ENCODE measurements around the gene GRIP1. TPM values are rescaled to one million over a fixed set of nuclear protein-coding genes. Genes with fewer than 3 reads are reported as not detected.

Gene GRIP1
- total RNA-seq, 1 donor: under 0.01 TPM

- Histone ChIP-seq H3K79me2 (ENCODE audit: insufficient read depth, low read length) (no peaks in the 10 kb centered on the region), H3K4me2 (ENCODE audit: insufficient read depth, low read length) (no peak overlapping the region), H3K9me3 (ENCODE audit: low read depth, low read length) (no peaks in the 10 kb centered on the region), H4K20me1 (ENCODE audit: insufficient read depth, low read length) (no peaks in the 10 kb centered on the region), H3K4me3 (ENCODE audit: insufficient read depth, low read length) (no peak overlapping the region), H3K4me1 (ENCODE audit: insufficient read depth, low read length) (no peaks in the 10 kb centered on the region), H2AFZ (ENCODE audit: low read length) (no peak overlapping the region), H3K27ac (ENCODE audit: low read depth, low read length) (no peak overlapping the region), H3K36me3 (ENCODE audit: insufficient read depth, low read length) (no peaks in the 10 kb centered on the region), H3K27me3 (ENCODE audit: insufficient read depth, low read length) (peaks cover under 1% of the 10 kb centered on the region)
- no peak for TF ChIP-seq CTCF (IDR thresholded peaks at IDR 0.05; ENCODE audit: extremely low read depth, low read depth, low read length)
- no peak for DNase-seq (ENCODE audit: insufficient read length, low spot score, missing footprints)
Measured at GRCh38 chr12:66459944-66460482, 218.9 kb downstream of the GRIP1 start.

GRCh38 chr12:66456612-66457011, 222.3 kb downstream of the GRIP1 start:
- Histone ChIP-seq H3K36me3 (ENCODE audit: insufficient read depth, low read length) (no peaks in the 10 kb centered on the region), H4K20me1 (ENCODE audit: insufficient read depth, low read length) (no peaks in the 10 kb centered on the region), H3K4me3 (ENCODE audit: insufficient read depth, low read length) (no peak overlapping the region), H3K4me2 (ENCODE audit: insufficient read depth, low read length) (no peak overlapping the region), H3K4me1 (ENCODE audit: insufficient read depth, low read length) (no peaks in the 10 kb centered on the region), H3K9me3 (ENCODE audit: low read depth, low read length) (no peaks in the 10 kb centered on the region), H3K79me2 (ENCODE audit: insufficient read depth, low read length) (no peaks in the 10 kb centered on the region), H3K27me3 (ENCODE audit: insufficient read depth, low read length) (peaks cover 2% of the 10 kb centered on the region), H2AFZ (ENCODE audit: low read length) (no peak overlapping the region), H3K27ac (ENCODE audit: low read depth, low read length) (no peak overlapping the region)
- TF ChIP-seq CTCF (IDR thresholded peaks at IDR 0.05; ENCODE audit: extremely low read depth, low read depth, low read length): no peak
- DNase-seq (ENCODE audit: insufficient read length, low spot score, missing footprints): no peak

GRCh38 chr12:66453844-66454243, 225.0 kb downstream of the GRIP1 start:
- Histone ChIP-seq H3K79me2 (ENCODE audit: insufficient read depth, low read length) (no peaks in the 10 kb centered on the region), H3K9me3 (ENCODE audit: low read depth, low read length) (no peaks in the 10 kb centered on the region), H3K4me2 (ENCODE audit: insufficient read depth, low read length) (no peak overlapping the region), H3K36me3 (ENCODE audit: insufficient read depth, low read length) (no peaks in the 10 kb centered on the region), H4K20me1 (ENCODE audit: insufficient read depth, low read length) (no peaks in the 10 kb centered on the region), H3K27ac (ENCODE audit: low read depth, low read length) (no peak overlapping the region), H2AFZ (ENCODE audit: low read length) (no peak overlapping the region), H3K4me1 (ENCODE audit: insufficient read depth, low read length) (no peaks in the 10 kb centered on the region), H3K4me3 (ENCODE audit: insufficient read depth, low read length) (no peak overlapping the region), H3K27me3 (ENCODE audit: insufficient read depth, low read length) (peaks cover 2% of the 10 kb centered on the region)
- TF ChIP-seq CTCF (IDR thresholded peaks at IDR 0.05; ENCODE audit: extremely low read depth, low read depth, low read length): no peak
- DNase-seq (ENCODE audit: insufficient read length, low spot score, missing footprints): no peak

- Histone ChIP-seq H3K27me3 (ENCODE audit: insufficient read depth, low read length) (peaks cover 2% of the 10 kb centered on the region), H2AFZ (ENCODE audit: low read length) (no peak overlapping the region), H3K4me3 (ENCODE audit: insufficient read depth, low read length) (no peak overlapping the region), H3K79me2 (ENCODE audit: insufficient read depth, low read length) (no peaks in the 10 kb centered on the region), H3K36me3 (ENCODE audit: insufficient read depth, low read length) (no peaks in the 10 kb centered on the region), H3K9me3 (ENCODE audit: low read depth, low read length) (no peaks in the 10 kb centered on the region), H3K27ac (ENCODE audit: low read depth, low read length) (no peak overlapping the region), H3K4me1 (ENCODE audit: insufficient read depth, low read length) (no peaks in the 10 kb centered on the region), H4K20me1 (ENCODE audit: insufficient read depth, low read length) (no peaks in the 10 kb centered on the region), H3K4me2 (ENCODE audit: insufficient read depth, low read length) (no peak overlapping the region)
- no peak for TF ChIP-seq CTCF (IDR thresholded peaks at IDR 0.05; ENCODE audit: extremely low read depth, low read depth, low read length)
- DNase-seq (ENCODE audit: insufficient read length, low spot score, missing footprints): no peak
Measured at GRCh38 chr12:66453120-66453519, 225.8 kb downstream of the GRIP1 start.
